GM12865 (cell line): ENCODE data around the gene ACTA2.
A peak's percentile ranks its signal among the peaks of the same experiment; 100 is the strongest.

Experiments
- DNase-seq: peaks from one replicate; pipeline ENCODE4 v3.0.0; 2010; ENCODE audit warnings: low read depth
- H3K4me3 ChIP-seq: 2 replicates; pipeline ENCODE4 v1.5.1; 2011; ENCODE audit warnings: mild to moderate bottlenecking, low read depth, low read length, control low read depth
- TF ChIP-seq, protein P1 (sequence below): IDR thresholded peaks from 2 replicates; pipeline ENCODE4 v1.5.1; 2011; ENCODE audit warnings: low read length, control low read depth, low read depth, inconsistent platforms; ENCODE audit not compliant: insufficient read depth; ENCODE audit errors: missing control alignments

The ACTA2 gene

GRCh38 chr10:88981435-88981834 lies 28.9 kb upstream of the ACTA2 start:
- TF ChIP-seq, protein P1, sequence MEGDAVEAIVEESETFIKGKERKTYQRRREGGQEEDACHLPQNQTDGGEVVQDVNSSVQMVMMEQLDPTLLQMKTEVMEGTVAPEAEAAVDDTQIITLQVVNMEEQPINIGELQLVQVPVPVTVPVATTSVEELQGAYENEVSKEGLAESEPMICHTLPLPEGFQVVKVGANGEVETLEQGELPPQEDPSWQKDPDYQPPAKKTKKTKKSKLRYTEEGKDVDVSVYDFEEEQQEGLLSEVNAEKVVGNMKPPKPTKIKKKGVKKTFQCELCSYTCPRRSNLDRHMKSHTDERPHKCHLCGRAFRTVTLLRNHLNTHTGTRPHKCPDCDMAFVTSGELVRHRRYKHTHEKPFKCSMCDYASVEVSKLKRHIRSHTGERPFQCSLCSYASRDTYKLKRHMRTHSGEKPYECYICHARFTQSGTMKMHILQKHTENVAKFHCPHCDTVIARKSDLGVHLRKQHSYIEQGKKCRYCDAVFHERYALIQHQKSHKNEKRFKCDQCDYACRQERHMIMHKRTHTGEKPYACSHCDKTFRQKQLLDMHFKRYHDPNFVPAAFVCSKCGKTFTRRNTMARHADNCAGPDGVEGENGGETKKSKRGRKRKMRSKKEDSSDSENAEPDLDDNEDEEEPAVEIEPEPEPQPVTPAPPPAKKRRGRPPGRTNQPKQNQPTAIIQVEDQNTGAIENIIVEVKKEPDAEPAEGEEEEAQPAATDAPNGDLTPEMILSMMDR = no peak
- no peak overlapping the region for H3K4me3 ChIP-seq
- DNase-seq = no peak

DNA sequence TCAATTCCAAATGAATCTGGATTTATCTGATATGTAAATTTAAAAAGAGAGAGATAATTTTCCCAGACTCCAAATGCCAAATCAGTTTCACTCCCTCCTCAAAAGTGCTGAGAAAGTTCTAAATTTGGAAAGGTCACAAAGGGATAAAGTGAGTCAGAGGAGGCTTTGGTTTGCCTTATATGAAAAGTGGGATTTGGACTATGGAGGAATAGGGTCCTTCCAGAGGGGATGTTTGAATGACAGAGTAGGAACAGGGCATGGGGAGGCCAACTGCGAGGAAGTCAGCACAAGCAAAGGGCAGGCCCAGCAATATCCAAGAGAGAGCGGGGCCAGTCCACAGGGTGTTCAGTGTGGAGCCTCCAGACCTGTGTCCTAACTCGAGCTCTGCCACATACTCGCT lies 28.2 kb upstream of the ACTA2 start:
- H3K4me3 ChIP-seq = no peak overlapping the region
- no peak for DNase-seq
- TF ChIP-seq, protein P1 = no peak

DNA sequence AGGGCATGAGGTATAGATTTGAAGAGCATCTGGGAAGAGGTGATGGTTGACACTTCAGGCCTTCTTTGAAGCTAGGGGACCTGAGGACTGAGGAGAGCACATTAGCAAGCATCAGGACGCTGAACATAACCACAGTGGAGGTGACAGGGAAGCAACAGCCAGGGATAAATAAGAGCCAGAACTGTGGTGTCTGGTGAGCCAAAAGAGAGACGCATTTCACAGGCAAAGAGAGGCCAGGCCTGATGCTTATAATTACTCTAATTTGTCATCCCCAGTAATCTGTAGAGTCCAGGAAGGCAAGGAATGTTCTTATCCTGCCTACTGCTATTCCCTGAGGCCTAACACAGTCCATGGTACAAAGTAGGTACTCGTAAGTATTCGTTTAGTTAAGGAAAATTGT lies 27.7 kb upstream of the ACTA2 start:
- TF ChIP-seq, protein P1 = no peak
- no peak for DNase-seq
- no peak overlapping the region for H3K4me3 ChIP-seq

- H3K4me3 ChIP-seq = no peak overlapping the region
- TF ChIP-seq, protein P1 = no peak
- no peak for DNase-seq
Measured at GRCh38 chr10:88979603-88980002, 27.0 kb upstream of the ACTA2 start.

GRCh38 chr10:88979153-88979562 lies 26.6 kb upstream of the ACTA2 start:
- TF ChIP-seq, protein P1 = no peak
- no peak overlapping the region for H3K4me3 ChIP-seq
- no peak for DNase-seq

GRCh38 chr10:88978463-88978862 lies 25.9 kb upstream of the ACTA2 start:
- TF ChIP-seq, protein P1 = no peak
- no peak for DNase-seq
- no peak overlapping the region for H3K4me3 ChIP-seq

GRCh38 chr10:88975377-88975720 lies 22.8 kb upstream of the ACTA2 start:
- DNase-seq = no peak
- H3K4me3 ChIP-seq = peak overlapping the region; percentile 65
- TF ChIP-seq, protein P1 = no peak
